ENCODE results near the gene ZDHHC1.

Gene ZDHHC1

DNA sequence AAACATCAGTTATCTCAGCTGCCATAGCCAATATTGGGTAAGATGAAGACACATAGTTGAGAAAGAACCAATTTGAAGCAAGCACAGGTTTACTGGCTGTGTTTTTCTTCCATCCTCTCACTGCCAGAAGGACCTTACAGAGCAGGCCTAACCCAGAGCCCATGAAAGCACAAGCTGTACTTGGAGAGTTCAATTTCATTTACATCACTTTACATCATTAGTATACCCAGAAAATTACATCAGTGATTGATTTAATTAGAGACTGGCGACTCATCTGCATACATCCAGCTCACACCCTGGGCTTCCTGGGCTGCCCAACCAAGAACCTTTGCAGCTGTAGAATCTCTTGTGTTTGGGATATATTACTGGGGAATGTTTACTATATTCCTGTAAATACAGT is 66.0 kb downstream of the ZDHHC1 start:
- DNase-seq = no peak

DNA sequence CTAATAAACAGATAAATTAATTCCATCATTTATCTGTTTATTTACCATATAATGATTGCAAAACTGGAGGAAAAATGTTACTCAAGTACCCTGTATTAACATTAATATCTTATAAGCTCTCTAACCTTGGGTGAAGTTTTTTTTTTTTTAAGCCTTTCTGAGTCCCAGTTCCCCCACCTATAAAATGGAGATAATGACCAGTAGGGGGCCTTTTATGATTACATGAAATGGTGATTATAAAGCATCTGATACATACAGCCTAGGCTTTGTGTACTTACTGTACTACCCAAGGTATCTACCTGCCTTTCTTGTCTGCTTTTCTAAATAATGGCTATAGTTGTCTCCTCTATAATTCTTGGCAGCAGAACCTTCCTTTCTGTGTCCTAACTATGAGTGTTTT is 67.1 kb downstream of the ZDHHC1 start:
- DNase-seq = peak; percentile 1

- DNase-seq = no peak
Observed at GRCh38 chr16:67346341-67346740, 69.9 kb downstream of the ZDHHC1 start.

- no peak for DNase-seq
Observed at GRCh38 chr16:67345401-67345800, 70.9 kb downstream of the ZDHHC1 start.
